NCI-H2196 treated with DMSO at 0.1 percent for 48 hours (cell line): ENCODE measurements around the gene SEMA5A.

Experiments used
- DNase-seq: peaks from one replicate; lab custom pipeline; 2025; ENCODE audit not compliant: unreplicated experiment; lab: John Stamatoyannopoulos, UW

The SEMA5A gene

DNA sequence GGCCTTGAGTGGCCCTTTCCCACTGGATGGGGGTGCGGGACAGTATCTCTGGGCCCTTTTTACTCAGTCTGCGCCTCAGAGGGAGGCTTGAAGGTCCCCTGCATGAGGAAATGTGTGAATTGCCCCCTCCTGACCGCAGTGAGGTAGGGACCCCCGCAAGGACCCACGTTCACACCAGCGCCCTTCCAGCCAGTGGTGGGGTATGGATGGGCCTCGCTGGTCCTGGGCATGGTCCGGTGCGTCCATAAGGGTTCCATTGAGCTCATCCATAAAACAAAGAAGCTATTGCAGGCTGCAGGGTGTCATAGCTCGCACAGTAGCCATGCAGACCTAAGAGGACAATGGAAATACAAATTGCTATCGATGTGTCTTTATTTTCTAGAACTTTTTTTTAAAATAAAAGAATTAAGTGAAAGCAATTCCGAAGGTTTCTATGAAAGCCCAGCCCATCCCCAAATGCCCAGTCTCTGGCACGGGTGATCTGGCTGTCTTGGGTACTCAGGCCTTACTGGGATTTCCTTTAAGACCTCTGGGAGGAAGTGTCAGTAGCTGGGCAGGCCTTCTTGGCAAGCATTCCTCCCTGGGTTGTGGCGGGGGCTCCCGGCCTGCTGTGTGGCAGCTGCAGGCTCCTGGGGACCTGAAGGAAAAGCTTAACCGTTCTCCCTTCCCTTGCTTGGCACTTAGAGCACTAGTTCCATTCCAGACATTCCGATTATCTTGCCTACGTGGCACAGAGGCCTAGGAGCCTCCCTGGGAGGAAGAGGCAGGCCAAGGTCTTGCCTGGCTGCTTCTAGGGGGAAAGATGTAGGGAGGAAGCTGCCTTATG lies 1.5 kb upstream of the SEMA5A start:
- DNase-seq = no peak

DNA sequence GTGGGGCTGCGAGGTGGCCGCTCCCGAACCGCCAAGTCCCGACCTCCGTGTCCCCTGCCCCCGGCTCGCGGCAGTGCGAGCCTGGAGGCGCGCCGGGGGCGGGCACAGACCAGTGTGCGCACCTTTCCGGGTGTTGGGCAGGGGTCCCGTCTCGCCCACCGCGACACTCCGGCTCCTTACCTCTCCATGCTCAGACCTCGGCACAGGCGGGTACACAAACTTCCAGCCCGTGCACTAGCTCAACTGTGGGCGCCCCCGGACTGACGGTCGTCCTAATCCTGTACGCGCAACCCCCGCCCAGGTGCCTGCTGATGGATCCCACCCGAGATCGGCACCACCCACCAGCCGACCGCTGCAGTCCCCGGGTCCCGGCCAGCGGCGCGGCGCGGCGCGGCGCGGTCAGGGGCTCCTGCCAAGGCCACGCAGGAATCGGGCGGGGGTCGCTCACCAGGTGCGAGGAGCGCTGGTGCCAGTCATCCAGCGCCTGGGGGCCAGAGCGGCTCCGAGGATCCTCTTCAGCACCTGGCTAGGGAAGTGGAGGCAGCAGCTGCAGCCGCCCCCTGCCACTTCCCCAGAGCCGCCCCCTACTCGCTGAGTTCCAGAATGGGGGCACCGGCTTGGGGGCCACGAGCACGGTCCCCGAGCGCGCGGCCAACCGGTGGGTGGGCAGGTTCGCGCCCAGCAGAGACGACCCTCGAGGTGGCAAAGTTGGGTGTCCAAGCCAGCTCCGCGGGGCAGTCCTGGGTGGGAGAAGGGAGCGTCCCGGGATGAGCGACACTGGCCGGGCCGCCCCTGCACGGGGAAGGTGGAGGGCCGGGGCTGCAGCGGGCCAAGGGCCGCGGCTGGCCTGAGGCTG lies 511 bp downstream of the SEMA5A start:
- no peak for DNase-seq

DNA sequence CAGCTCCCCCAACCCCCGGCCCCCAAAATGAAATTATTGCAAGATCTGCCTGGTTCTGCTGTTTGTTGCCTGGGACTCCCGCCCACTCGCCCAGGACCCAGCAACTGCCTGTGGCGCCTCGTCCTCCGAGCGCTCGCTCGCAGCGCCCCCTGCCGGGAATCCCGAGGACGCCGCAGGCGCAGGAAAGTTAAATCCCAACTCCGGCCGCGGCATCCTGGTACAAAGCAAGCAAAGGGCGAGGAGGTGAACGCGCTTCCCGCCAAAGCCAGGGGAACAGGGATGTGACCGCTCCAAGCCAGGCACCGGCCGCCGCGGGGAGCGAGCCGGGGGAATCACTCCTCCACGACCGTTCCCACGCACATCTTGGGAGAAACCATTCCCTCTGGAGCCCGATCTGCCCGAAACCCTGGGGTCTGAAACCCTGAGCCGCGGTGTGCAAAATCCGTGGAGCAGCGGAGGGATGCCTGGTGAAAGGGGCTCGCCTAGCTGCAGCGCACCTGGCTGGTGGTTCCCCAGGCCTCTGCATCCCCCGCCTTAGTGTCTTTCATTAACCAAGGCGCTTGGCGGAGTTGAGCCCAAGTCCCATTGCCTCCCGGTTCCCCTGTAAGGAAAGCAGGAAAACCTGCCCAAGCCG lies 1.3 kb downstream of the SEMA5A start:
- DNase-seq = no peak

DNA sequence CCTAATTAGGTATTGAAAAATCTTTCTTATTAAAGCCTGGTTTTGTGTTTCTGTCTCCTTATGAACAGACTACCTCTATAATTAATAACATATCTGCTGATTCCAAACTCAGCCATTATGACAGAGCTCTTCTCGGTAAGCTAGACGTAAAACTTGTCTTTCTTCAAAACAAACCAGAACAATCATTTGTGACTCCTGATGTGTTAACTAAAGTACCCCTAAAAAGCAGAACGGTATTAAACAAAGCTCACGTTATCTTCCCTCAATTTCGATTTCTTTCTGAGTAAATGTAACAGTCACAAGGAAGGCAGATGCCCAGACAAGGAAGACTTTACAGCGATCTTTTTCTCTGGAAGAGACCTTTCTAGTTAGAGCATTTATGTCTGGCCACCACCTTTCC lies 1.8 kb downstream of the SEMA5A start:
- no peak for DNase-seq

DNA sequence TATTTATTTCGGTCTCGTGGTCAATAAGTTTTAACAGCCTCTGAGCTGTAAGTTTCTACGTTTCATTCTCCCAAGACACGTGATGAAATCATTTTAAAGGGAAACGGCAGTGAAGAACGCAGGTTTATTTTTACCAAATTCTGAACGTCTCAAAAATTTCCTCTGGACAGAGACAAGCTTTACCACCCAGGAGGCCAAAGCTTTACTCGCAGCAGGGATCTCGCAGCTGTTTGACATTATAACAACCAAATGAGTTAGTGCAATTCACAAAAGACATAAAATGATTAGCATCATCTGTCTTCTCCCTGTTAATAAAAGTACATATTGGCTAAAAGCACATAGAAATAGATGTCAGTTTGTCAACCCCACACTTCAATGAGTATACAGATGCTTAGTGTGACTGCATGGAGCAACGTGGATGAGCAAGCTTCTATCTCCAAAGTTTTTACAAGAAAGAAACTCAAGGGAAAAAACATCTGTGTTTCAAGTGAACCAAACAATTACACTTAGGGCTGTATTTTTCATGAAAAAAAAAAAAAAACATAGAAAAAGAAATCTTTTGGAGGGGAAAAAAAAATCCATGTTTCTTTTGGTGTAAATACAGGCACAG lies 2.5 kb downstream of the SEMA5A start:
- DNase-seq = no peak

DNA sequence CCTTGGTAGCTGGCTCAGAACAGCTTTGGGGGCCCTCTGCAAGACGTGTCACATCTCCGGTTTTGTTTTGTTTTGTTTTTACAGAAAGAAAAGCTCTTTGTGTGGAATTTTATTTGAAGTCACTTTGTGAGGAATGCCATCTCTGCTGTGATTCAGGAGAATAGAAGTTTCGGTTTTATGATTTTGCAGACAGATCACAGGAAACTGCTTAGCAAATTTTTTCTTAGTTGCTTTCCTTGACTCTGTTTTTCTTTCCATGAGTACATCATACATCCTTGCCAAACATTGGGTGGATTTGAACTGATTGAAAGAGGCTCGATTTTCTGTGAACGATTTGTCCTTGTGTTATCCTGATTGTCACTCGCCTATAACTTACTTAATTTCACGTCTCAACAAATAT lies 5.1 kb downstream of the SEMA5A start:
- no peak for DNase-seq

DNA sequence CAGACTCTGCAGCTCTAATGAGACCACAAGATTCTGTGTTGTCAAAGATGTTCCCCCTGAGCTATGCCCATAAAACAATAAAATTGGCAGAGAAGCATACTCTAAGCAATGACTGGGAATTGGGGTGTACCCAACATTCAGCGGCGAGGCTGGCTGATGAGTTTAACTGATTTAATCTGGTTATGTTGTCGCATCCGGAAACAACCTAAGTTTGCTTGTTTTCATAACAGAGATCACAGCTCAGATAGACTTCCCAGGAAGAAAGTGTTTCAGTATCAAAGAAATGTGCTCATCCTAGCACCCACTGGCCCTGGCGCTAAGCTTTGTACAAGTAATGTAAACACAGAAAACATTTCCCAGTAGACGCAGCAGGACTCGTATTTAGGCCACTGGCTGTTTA lies 7.4 kb downstream of the SEMA5A start:
- no peak for DNase-seq

DNA sequence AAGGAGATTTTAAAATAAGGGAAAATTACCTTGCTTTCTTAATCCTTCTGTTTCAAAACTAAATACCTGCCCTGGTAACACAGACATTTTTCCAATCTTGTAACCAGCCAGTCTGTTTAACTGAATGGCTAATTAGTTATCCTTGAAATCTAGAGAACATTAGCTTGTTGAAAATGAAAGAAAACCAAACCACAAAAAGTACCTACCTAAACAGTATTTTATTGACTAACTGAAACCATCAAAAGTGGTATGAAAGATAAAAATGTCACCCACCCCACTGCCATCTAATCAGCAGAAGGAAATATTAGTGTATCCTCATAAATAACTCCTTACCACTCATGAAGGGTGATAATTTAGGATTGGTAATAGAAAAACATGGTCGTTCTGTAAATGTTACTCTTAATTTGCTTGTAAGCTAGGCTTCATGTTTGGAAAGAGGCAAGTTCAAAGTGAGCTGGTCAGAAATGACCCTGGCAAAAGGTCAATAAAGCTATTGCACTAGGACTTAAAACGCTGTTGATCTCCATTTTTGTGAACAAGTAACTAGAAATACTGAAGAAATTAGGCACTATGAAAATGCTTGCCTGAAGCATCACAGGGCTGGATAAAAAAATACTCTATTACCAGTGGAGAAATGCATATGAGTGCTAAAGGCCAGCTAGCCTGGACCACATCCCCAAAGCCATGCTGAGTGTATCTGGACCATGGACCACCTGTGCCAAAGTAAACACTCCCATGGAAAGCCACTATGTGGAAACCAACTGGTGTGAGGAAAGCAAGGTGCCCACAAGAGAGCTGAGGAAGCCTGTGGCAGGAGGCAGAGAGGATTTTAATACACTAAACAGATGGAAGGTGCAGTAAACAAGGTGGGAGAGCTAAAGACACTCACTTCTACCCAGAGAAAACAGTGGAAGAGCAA lies 8.4 kb downstream of the SEMA5A start:
- no peak for DNase-seq

DNA sequence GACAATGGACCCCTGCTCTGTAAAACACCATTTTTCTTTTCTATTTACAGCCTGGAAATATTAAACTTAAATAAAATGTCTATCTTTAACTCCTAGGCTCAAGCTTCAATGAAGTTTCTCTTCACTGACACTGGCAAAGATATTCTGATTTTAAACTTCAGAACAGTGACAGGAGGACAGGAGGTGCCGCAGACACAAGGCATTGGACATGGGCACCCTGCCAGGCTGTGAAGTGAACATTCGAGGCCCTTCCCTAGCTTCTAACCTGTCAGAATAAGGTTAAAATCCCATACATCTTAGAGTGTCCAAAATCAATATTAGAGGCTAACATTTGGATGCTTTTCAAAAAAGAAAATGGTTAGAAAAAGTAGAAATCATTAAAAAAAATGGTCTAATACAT lies 9.2 kb downstream of the SEMA5A start:
- no peak for DNase-seq

DNA sequence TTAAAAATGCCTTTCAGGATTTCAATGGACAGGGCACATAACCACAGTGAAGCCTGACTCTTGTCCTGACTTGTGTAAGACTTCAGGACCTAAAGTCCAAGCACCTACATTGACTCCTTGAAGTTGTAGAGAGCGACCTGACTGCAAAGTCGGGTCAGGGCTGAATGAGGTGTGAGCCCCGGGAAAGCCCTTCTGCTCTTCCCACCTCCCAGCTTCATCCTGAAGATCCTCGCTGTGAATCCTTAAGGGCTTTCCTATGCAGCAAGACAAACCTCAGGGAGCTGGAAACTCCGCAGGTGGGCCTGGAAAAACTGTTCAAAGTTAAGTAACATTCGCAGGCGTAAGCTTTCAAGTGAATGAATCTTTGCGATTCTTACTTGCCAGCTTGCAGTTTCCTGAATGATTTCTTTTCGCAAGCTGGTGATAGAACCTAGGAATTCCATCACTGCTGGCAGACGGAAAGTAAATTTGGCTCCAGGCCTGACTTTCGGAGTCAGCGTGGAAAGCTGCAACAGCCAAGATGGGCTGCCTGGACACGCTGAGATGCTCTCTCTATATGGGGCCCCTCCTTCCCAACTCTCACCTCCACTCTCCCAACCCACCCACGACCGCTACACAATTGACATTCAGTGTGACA lies 10.9 kb downstream of the SEMA5A start:
- DNase-seq = no peak

DNA sequence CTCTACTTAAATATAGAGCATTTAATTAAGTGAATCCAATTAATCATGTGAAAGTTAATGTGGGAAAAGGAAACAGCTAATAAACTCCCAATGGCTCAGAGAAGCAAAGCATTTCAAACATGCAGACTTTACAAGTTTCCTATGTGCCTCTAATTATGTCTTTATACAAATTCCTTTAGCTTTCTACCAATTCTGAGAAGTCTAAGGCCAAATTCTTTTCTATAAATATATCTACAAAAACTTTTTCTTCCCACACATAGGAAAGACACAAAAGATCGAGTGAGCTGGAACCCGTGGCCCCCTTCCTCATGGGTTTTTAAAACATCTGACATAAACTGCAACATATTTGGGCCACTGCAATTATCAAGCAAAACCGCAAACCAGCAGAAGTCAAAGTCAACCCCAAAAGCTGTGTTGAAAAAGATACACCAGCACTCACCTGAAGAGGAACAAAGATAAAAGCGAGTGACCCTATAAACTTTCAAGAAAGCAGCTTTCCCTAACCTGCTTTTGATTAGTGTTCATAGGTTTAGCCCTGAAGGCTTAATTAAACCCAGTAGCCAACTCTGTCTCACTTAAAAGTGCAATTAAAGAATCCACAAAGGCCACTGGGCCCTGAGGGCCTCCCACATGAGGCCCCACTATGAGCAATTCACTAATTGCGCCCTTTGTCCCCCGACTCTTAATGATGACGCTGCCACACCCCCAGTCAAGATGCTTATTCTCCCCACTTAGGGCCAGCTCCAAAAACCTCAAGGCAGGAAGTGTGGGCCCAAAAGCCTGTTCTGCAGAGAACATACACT lies 12.1 kb downstream of the SEMA5A start:
- DNase-seq = no peak

DNA sequence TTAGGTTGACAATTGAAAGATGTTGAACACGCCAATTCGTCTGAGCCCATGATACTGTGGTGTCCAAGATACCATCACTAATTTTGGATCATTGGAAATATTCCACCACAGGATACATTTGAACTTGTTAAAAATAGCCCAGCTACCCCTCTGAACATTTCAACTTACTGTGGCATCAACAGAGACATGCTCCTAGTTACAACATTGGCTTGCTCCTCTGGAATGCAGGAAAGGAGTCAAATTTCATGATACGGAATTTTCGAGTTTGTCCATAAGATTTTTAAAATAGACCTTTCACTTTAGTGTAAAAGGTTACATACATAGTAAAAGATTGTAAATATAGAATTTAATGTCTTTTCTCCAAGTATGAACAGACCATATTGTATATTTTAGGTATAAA lies 12.8 kb downstream of the SEMA5A start:
- DNase-seq = no peak

DNA sequence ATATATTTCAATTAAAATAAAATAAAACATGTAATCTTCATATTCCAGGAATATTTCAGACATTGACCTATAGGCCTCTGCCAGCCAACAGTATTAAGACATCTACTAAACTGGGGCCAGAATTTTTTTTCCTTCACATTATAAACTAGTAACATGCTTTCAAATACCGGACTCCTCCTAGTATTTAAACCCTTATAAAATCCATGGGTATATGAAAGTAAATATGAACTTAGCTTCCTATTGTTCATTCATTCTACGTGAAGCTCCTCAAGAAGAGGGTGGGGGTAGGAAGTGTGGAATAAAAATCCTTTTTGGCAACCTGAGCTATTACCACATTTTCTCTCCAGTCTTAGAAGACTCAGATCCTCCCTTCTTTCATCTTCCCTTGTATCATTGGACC lies 16.4 kb downstream of the SEMA5A start:
- DNase-seq = no peak

DNA sequence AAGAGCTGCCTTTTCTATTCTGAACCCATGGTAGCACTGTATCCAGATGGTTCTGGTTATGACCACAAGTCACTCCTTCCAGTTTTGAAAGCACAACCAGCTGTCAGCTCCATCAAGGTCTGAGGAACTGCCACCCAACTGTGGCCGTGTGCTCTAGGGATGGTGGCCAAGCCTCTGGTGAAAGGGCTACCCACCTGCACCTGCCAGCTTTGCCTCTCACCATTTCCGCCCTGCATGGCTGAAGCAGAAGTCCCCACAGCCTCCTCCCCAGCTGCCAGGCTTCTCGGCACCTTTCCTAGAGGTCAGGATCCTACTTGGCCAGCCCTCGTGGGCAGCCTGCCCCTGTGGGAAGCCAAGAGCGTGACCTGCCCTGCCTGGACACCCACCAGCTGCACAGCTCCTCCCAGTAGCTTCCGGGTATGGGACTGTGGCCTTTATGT lies 16.8 kb downstream of the SEMA5A start:
- DNase-seq = no peak

DNA sequence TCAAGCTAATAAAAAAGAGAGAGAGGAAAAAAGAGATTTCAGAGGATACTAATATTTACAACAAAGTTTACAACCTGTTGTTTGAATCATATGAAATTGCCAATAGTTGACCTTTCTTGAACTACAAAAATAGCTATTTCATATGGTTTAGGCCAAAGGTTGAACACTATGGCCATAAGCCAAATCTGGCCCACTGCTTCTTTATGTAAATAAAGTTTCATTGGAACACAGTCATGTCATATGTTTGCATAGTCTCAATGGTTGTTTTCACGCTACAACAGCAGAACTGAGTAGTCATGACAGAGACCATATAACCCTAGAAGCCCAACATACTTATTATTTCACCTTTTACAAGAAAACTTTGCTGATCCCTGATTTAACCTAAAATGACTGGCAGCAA lies 20.9 kb downstream of the SEMA5A start:
- DNase-seq = no peak

DNA sequence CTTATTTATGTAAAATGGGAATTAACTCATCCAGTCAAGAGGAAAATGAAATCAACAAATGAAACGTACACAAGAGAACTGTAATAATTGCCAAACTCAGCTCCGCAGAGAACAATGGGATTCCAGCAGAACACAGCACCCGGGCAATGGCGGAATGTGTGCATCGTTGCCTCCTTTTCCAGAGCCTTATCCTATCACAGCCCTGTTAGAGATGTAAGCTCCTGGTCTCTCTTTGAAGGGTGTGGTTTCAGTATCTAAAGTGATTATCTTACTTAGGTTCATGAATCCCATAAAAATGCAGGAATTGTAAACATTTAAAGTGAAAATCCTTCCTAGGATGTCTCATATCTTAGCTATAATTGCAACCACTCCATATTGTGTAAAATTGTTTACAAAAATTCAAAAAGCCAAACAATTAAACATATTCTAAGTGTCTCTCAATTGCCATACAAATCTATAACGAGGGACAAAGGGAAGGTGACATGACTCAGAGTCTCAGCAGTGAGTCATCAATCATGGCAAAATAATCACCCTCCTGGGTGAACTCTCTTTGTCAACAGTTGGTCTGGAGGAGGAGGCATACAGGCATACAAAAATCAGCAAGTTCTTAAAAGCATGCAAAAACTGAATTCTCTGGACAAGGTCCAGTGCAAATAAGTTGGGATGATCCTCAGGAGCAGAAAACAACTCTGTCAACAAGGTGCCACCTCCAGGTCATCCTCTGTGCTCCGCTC lies 22.6 kb downstream of the SEMA5A start:
- no peak for DNase-seq

DNA sequence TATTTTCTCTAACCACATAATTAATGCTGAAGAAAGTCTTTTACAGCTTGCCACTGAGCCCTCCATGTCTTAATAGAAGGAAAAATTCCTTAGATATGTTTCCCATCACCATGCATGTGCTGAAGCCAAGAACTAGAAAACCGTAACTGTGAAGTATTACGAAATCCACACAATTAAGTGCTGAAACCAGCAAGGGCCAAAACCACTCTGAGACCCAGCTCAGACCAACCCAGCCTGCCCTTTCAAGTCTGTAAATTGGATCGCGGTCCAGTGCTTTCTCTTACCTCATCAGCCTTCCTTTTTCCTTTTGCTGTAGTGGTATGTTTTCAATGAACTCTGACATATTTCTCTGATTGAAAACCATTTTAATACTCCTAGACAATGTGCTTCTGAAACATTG lies 26.3 kb downstream of the SEMA5A start:
- DNase-seq = no peak

DNA sequence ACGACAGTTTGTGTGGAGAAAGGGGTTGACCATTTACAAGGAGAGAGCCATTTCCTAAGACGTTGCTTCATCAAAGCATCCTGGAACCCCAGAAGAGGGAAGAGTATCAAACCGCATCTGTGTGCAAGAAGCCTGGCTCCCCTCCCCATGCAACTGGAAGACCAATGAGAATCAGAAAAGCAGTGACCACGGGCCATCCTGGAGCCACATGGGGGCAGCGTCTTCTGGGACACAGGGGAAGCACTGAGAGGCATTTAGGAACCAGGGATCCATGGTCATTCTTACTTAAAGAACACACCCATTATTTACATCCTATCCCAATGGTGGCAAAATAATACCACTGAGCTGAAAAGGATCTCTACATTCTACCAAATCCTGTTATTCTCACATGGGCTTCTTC lies 29.3 kb downstream of the SEMA5A start:
- DNase-seq = no peak
